Endothelial cell (in vitro differentiated cells): ENCODE measurements around the gene CNTNAP5. TPM values are rescaled to one million over a fixed set of nuclear protein-coding genes. Genes with fewer than 3 reads are reported as not detected.

Experiments used
- DNase-seq: peaks from one replicate; pipeline ENCODE4 v3.0.0; 2021; ENCODE audit warnings: low spot score
- H3K27ac Mint-ChIP-seq: one replicate; pipeline ENCODE4 v1.8.0; 2021; ENCODE audit warnings: mixed read lengths, inconsistent platforms; ENCODE audit not compliant: unreplicated experiment
- H3K27me3 Mint-ChIP-seq: one replicate; pipeline ENCODE4 v1.8.0; 2021; ENCODE audit warnings: mild to moderate bottlenecking, moderate library complexity, mixed read lengths, inconsistent platforms; ENCODE audit not compliant: unreplicated experiment
- H3K36me3 Mint-ChIP-seq: one replicate; pipeline ENCODE4 v1.8.0; 2021; ENCODE audit warnings: mild to moderate bottlenecking, low read depth, mixed read lengths, inconsistent platforms; ENCODE audit not compliant: unreplicated experiment
- H3K4me1 Mint-ChIP-seq: one replicate; pipeline ENCODE4 v1.8.0; 2021; ENCODE audit warnings: mild to moderate bottlenecking, mixed read lengths, inconsistent platforms; ENCODE audit not compliant: unreplicated experiment
- H3K4me3 Mint-ChIP-seq: one replicate; pipeline ENCODE4 v1.8.0; 2021; ENCODE audit warnings: mild to moderate bottlenecking, mixed read lengths, inconsistent platforms; ENCODE audit not compliant: unreplicated experiment
- H3K9me3 Mint-ChIP-seq: one replicate; pipeline ENCODE4 v1.8.0; 2021; ENCODE audit warnings: mixed read lengths, inconsistent platforms; ENCODE audit not compliant: unreplicated experiment
- CTCF ChIP-seq: fragments of 200-600 bp; sonication (generic); IDR thresholded peaks from one replicate; pipeline ENCODE4 v1.5.0; 2021; ENCODE audit warnings: antibody characterized with exemption; ENCODE audit not compliant: unreplicated experiment
- total RNA-seq: library from RNA; stranded (reverse); fragmentation: NEBNext Ultra II Directional; extraction: Animal tissue kit (Norgen Biotek cat#: 25700); gene quantifications from one replicate; pipeline ENCODE4 v1.2.1, GENCODE V29; 2021; ENCODE audit not compliant: unreplicated experiment

CNTNAP5 gene
- total RNA-seq, 1 donor from 2014 or later = 5.0 TPM

DNA sequence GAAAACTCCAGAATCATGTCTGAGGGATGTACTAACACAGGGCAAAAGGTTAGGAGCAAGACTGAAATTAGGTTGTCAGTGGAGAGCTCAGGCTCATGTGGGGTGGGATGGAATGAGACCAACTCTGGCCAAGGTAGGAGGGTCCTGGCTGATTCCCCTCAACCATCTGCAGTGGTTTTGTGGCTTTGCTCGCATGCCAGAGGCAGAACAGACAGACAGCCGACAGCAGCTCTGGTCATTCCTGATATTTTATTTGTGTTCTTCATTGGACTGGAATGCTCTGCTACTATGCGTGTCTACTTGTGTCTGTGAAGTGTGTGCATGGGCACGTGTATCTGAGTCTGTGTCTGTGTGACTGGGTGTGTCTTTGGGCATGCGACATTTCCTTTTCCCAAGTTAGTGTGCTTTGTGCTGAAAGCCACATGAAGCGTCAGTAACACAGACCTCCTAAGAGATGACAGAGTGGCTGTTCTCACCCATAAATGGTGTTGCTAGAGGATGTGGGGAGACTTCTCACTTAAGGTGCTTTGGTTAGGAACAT, 239.5 kb downstream of the CNTNAP5 start:
- TF ChIP-seq CTCF = no peak
- H3K4me3 Mint-ChIP-seq = no peak overlapping the region
- DNase-seq = no peak
- no peak overlapping the region for H3K27ac Mint-ChIP-seq
- H3K9me3 Mint-ChIP-seq = no peaks in the 10 kb centered on the region
- no peaks in the 10 kb centered on the region for H3K36me3 Mint-ChIP-seq
- H3K27me3 Mint-ChIP-seq = no peaks in the 10 kb centered on the region
- H3K4me1 Mint-ChIP-seq = no peaks in the 10 kb centered on the region

- Mint-ChIP-seq H3K36me3 (no peaks in the 10 kb centered on the region), H3K4me1 (no peaks in the 10 kb centered on the region), H3K4me3 (no peak overlapping the region), H3K27me3 (peaks cover 1% of the 10 kb centered on the region), H3K9me3 (no peaks in the 10 kb centered on the region), H3K27ac (no peak overlapping the region)
- TF ChIP-seq CTCF = no peak
- DNase-seq = no peak
Observed at GRCh38 chr2:124267794-124268193, 242.7 kb downstream of the CNTNAP5 start.

DNA sequence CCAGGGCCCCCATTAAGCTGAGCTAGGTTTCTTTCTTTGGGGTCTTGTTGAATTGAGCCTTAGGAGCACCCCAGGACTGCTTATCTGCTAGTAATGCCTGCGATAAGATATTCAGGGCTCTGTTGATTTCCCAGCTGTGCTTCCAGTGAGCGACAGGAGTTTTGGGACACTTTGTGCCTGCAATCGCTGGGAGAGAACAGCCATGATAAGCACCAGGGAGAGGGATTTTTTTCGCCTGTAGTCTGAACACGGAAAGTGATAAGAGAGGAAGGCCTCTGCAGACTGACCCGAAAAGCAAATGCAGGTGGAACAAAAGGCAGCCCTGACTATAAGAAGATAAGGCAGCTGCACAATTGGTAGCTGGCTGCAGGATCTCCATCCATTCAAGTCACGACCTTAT, 244.3 kb downstream of the CNTNAP5 start:
- H3K36me3 Mint-ChIP-seq = no peaks in the 10 kb centered on the region
- H3K27ac Mint-ChIP-seq = no peak overlapping the region
- peaks cover 1% of the 10 kb centered on the region for H3K27me3 Mint-ChIP-seq
- no peak overlapping the region for H3K4me3 Mint-ChIP-seq
- no peaks in the 10 kb centered on the region for H3K4me1 Mint-ChIP-seq
- no peak for TF ChIP-seq CTCF
- no peaks in the 10 kb centered on the region for H3K9me3 Mint-ChIP-seq
- DNase-seq = no peak

GRCh38 chr2:124272261-124272841, 247.3 kb downstream of the CNTNAP5 start:
- no peak for DNase-seq
- no peak for TF ChIP-seq CTCF
- peaks cover 1% of the 10 kb centered on the region for H3K27me3 Mint-ChIP-seq
- no peak overlapping the region for H3K4me3 Mint-ChIP-seq
- H3K27ac Mint-ChIP-seq = no peak overlapping the region
- no peaks in the 10 kb centered on the region for H3K9me3 Mint-ChIP-seq
- no peaks in the 10 kb centered on the region for H3K36me3 Mint-ChIP-seq
- no peaks in the 10 kb centered on the region for H3K4me1 Mint-ChIP-seq

- no peak for TF ChIP-seq CTCF
- DNase-seq = no peak
- H3K27ac Mint-ChIP-seq = no peak overlapping the region
- H3K27me3 Mint-ChIP-seq = no peaks in the 10 kb centered on the region
- H3K4me1 Mint-ChIP-seq = no peaks in the 10 kb centered on the region
- no peaks in the 10 kb centered on the region for H3K9me3 Mint-ChIP-seq
- no peak overlapping the region for H3K4me3 Mint-ChIP-seq
- no peaks in the 10 kb centered on the region for H3K36me3 Mint-ChIP-seq
Observed at GRCh38 chr2:124281541-124281940, 256.5 kb downstream of the CNTNAP5 start.
